ENCODE data around the gene PEX11B.

The PEX11B gene

GRCh38 chr1:145961425-145962156, 43.1 kb upstream of the PEX11B start:
- H3K27me3 ChIP-seq (replicated peaks; ENCODE audit: insufficient read depth, low read length) = peaks cover 62% of the 10 kb centered on the region
- no peak overlapping the region for H3K27ac ChIP-seq (ENCODE audit: low read length)
- peaks cover 19% of the 10 kb centered on the region; the same call in 1 of the 2 replicates for H3F3A ChIP-seq (ENCODE audit: insufficient read depth, low read length)
- no peaks in the 10 kb centered on the region for H3K9me3 ChIP-seq (replicated peaks; ENCODE audit: insufficient read depth, low read length)
- DNase-seq = no peak
- H4K20me1 ChIP-seq (ENCODE audit: insufficient read depth, low read length) = no peaks in the 10 kb centered on the region
- H3K9ac ChIP-seq (ENCODE audit: low read length) = no peak overlapping the region
- H2AFZ ChIP-seq (ENCODE audit: low read length) = peak overlapping the region; percentile 52
- H3K9me2 ChIP-seq (replicated peaks; ENCODE audit: insufficient read depth, low read length) = no peaks in the 10 kb centered on the region
- no peaks in the 10 kb centered on the region for H3K36me3 ChIP-seq (replicated peaks; ENCODE audit: insufficient read depth, low read length)
- TF ChIP-seq CTCF (IDR thresholded peaks at IDR 0.05; ENCODE audit: low read length) = no peak
- peak; percentile 95 for TF ChIP-seq EZH2 (optimal IDR thresholded peaks at IDR 0.05; ENCODE audit: low read depth, low read length)
- H3K4me3 ChIP-seq (ENCODE audit: low read length) = peak overlapping the region; percentile 56
- no peaks in the 10 kb centered on the region for H3K79me2 ChIP-seq (ENCODE audit: low read length)
- peaks cover 50% of the 10 kb centered on the region for H3K4me1 ChIP-seq (ENCODE audit: low read length)
- peak overlapping the region; percentile 88 for H3K4me2 ChIP-seq (ENCODE audit: low read depth, low read length)

GRCh38 chr1:145961109-145961424, 42.5 kb upstream of the PEX11B start:
- Histone ChIP-seq H3K27ac (ENCODE audit: low read length) (no peak overlapping the region), H3F3A (ENCODE audit: insufficient read depth, low read length) (peaks cover 20% of the 10 kb centered on the region; the same call in 1 of the 2 replicates), H3K9me3 (replicated peaks; ENCODE audit: insufficient read depth, low read length) (no peaks in the 10 kb centered on the region), H3K4me1 (ENCODE audit: low read length) (peaks cover 52% of the 10 kb centered on the region), H3K36me3 (replicated peaks; ENCODE audit: insufficient read depth, low read length) (no peaks in the 10 kb centered on the region), H3K27me3 (replicated peaks; ENCODE audit: insufficient read depth, low read length) (peaks cover 64% of the 10 kb centered on the region), H2AFZ (ENCODE audit: low read length) (peak overlapping the region; percentile 52), H3K9me2 (replicated peaks; ENCODE audit: insufficient read depth, low read length) (no peaks in the 10 kb centered on the region), H4K20me1 (ENCODE audit: insufficient read depth, low read length) (no peaks in the 10 kb centered on the region), H3K9ac (ENCODE audit: low read length) (no peak overlapping the region), H3K4me2 (ENCODE audit: low read depth, low read length) (peak overlapping the region; percentile 88), H3K4me3 (ENCODE audit: low read length) (peak overlapping the region; percentile 56), H3K79me2 (ENCODE audit: low read length) (no peaks in the 10 kb centered on the region)
- TF ChIP-seq CTCF (IDR thresholded peaks at IDR 0.05; ENCODE audit: low read length) = no peak
- TF ChIP-seq EZH2phosphoT487 (IDR thresholded peaks at IDR 0.05; ENCODE audit: low read length) = no peak; the same call in 1 of the 2 replicates
- no peak for TF ChIP-seq EZH2 (optimal IDR thresholded peaks at IDR 0.05; ENCODE audit: low read depth, low read length)
- DNase-seq = no peak

GRCh38 chr1:145960468-145961108, 42.1 kb upstream of the PEX11B start:
- H3K36me3 ChIP-seq (replicated peaks; ENCODE audit: insufficient read depth, low read length) = no peaks in the 10 kb centered on the region
- H3K9me2 ChIP-seq (replicated peaks; ENCODE audit: insufficient read depth, low read length) = no peaks in the 10 kb centered on the region
- H3F3A ChIP-seq (ENCODE audit: insufficient read depth, low read length) = peaks cover 20% of the 10 kb centered on the region; the same call in 1 of the 2 replicates
- H3K27ac ChIP-seq (ENCODE audit: low read length) = no peak overlapping the region
- peak overlapping the region; percentile 52 for H2AFZ ChIP-seq (ENCODE audit: low read length)
- DNase-seq = no peak
- no peaks in the 10 kb centered on the region for H3K9me3 ChIP-seq (replicated peaks; ENCODE audit: insufficient read depth, low read length)
- H4K20me1 ChIP-seq (ENCODE audit: insufficient read depth, low read length) = no peaks in the 10 kb centered on the region
- H3K4me1 ChIP-seq (ENCODE audit: low read length) = peaks cover 52% of the 10 kb centered on the region
- peak overlapping the region; percentile 56 for H3K4me3 ChIP-seq (ENCODE audit: low read length)
- TF ChIP-seq EZH2phosphoT487 (IDR thresholded peaks at IDR 0.05; ENCODE audit: low read length) (peak; percentile 77; the same call in 1 of the 2 replicates), EZH2 (optimal IDR thresholded peaks at IDR 0.05; ENCODE audit: low read depth, low read length) (peak; percentile 32), CTCF (IDR thresholded peaks at IDR 0.05; ENCODE audit: low read length) (no peak)
- no peak overlapping the region for H3K9ac ChIP-seq (ENCODE audit: low read length)
- peak overlapping the region; percentile 88 for H3K4me2 ChIP-seq (ENCODE audit: low read depth, low read length)
- H3K27me3 ChIP-seq (replicated peaks; ENCODE audit: insufficient read depth, low read length) = peaks cover 64% of the 10 kb centered on the region
- no peaks in the 10 kb centered on the region for H3K79me2 ChIP-seq (ENCODE audit: low read length)

All from MM.1S (cell line).